SJCRH30 (cell line): ENCODE results near the gene URB2. TPM values are rescaled to one million over a fixed set of nuclear protein-coding genes. Genes with fewer than 3 reads are reported as not detected.

ENCODE experiments used
- total RNA-seq: library from RNA; depleted of rRNA; stranded (reverse); fragments of >200 nt; shearing (Covaris generic); gene quantifications from 2 replicates; pipeline ENCODE4 v1.2.3, GENCODE V29; 2014; rRNA removed

The URB2 gene
- total RNA-seq, 1 experiment from 2014 or later, result 34.4 TPM

Other genes starting within 250 kb of the URB2 start
- gene ACTA1, start 192.2 kb upstream of the URB2 start, total RNA-seq, result 0.15 and 0.93 TPM in 2 replicates
- 52.4 and 54.0 TPM in 2 replicates for gene NUP133, start 117.9 kb upstream of the URB2 start, total RNA-seq
- 14.9 and 18.3 TPM in 2 replicates for gene ABCB10, start 67.5 kb upstream of the URB2 start, total RNA-seq
- 26.7 and 28.7 TPM in 2 replicates for gene TAF5L, start 125 bp upstream of the URB2 start, total RNA-seq